VCaP (cell line): ENCODE data around the gene GALNT11.

ENCODE experiments used
- H3K27ac ChIP-seq: fragments of 450-650 bp; 2 replicates; pipeline ENCODE4 v1.5.1; 2017
- CTCF ChIP-seq: fragments of 450-650 bp; conservative IDR thresholded peaks from 2 replicates; pipeline ENCODE4 v1.5.1; 2017; ENCODE audit warnings: mild to moderate bottlenecking, moderate library complexity

GALNT11 gene

GRCh38 chr7:151993977-151994676, 31.3 kb upstream of the GALNT11 start:
- H3K27ac ChIP-seq: no peak overlapping the region
- TF ChIP-seq CTCF: no peak

GRCh38 chr7:151999424-152000090, 25.9 kb upstream of the GALNT11 start:
- no peak overlapping the region for H3K27ac ChIP-seq
- no peak for TF ChIP-seq CTCF

GRCh38 chr7:152000191-152000590, 25.3 kb upstream of the GALNT11 start:
- H3K27ac ChIP-seq: no peak overlapping the region
- no peak for TF ChIP-seq CTCF

GRCh38 chr7:152006336-152006735, 19.1 kb upstream of the GALNT11 start:
- TF ChIP-seq CTCF: no peak
- H3K27ac ChIP-seq: no peak overlapping the region

GRCh38 chr7:152011860-152012259, 13.6 kb upstream of the GALNT11 start:
- no peak for TF ChIP-seq CTCF
- no peak overlapping the region for H3K27ac ChIP-seq

GRCh38 chr7:152013230-152013629, 12.2 kb upstream of the GALNT11 start:
- H3K27ac ChIP-seq: no peak overlapping the region
- no peak for TF ChIP-seq CTCF

GRCh38 chr7:152013974-152014373, 11.5 kb upstream of the GALNT11 start:
- no peak for TF ChIP-seq CTCF
- H3K27ac ChIP-seq: peak overlapping the region; percentile 71
